HL-60 (cell line): ENCODE data around the gene NET1.

Source experiments
- DNase-seq, 2 experiments: peaks; one replicate each; pipeline ENCODE4 v3.0.0-alpha.2; 2010 to 2020; ENCODE audit warnings: low read depth in 1 of 2, low spot score in 1 of 2
- H3K27ac ChIP-seq: fragments of 250-450 bp; sonication (Bioruptor Pico); replicated peaks from 2 replicates; pipeline ENCODE4 v1.5.1; 2020; ENCODE audit warnings: mild to moderate bottlenecking, moderate library complexity
- H3K27me3 ChIP-seq: fragments of 250-450 bp; sonication (Bioruptor Pico); 2 replicates; pipeline ENCODE4 v1.5.1; 2021; ENCODE audit warnings: mild to moderate bottlenecking, moderate library complexity; ENCODE audit not compliant: insufficient read depth, poor library complexity, severe bottlenecking
- H3K4me3 ChIP-seq: replicated peaks from 2 replicates; pipeline ENCODE4 v1.5.1; 2011; ENCODE audit warnings: mild to moderate bottlenecking, control low read depth, low read length; ENCODE audit not compliant: insufficient read depth
- GABPA ChIP-seq: IDR thresholded peaks from 2 replicates; pipeline ENCODE4 v1.6.1; 2012; ENCODE audit warnings: low read depth
- POLR2AphosphoS5 ChIP-seq: IDR thresholded peaks from 2 replicates; pipeline ENCODE4 v1.6.1; 2012; ENCODE audit warnings: low read depth
- SPI1 ChIP-seq: IDR thresholded peaks from 2 replicates; pipeline ENCODE4 v1.6.1; 2012; ENCODE audit warnings: low read depth, mild to moderate bottlenecking, borderline replicate concordance
- TF ChIP-seq, protein P1 (sequence below): IDR thresholded peaks from 2 replicates; pipeline ENCODE4 v1.6.1; 2012; ENCODE audit warnings: low read depth; ENCODE audit not compliant: insufficient replicate concordance
- TF ChIP-seq, protein P2 (sequence below): IDR thresholded peaks from one replicate; pipeline ENCODE4 v1.5.1; 2011; ENCODE audit warnings: low read length, control low read depth, inconsistent platforms; ENCODE audit not compliant: insufficient read depth

The NET1 gene

DNA sequence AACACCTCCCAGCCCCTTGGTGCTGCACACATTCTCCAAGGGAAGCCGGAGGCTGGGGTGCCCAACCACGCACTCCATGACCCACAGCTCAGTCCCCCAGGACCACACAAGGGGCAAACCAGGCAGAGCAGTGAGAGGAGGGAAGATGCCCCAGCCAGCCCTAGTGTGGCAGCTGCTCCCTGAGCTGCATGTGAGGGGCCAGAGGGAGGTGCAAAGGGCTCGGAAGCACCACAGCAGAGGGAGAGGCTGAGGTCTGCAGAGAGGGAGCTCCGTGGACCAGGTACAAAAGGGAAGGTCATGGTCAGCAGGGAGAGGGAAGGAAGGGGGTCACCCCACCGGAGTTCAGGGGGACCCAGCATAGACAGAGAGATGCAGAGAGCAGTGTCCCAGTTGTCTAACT, 88.6 kb downstream of the NET1 start:
- no peaks in the 10 kb centered on the region for H3K27me3 ChIP-seq

DNA sequence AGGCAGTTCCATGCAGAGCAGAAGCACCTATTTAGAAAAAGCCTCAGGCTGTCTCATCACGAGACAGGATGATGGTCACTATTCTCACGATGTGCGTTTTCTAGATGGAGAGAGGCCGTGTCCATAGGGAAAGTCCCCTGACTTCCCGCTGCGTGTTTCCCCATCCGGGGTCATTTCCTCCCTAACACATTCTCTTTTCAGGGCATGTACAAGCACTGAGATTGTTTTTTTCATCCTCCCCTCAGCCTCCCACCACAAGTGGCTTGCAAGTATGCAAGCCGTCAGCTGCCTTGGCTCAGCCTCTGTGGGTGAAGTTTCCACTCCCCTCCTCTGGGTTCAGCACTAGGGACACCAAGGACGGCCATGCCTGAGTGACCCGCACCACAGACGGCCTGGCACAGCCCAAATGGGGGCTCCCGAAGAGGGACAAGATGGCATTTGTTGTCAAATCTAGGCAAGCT, 89.7 kb downstream of the NET1 start:
- H3K4me3 ChIP-seq: no peak overlapping the region
- no peak overlapping the region for H3K27ac ChIP-seq
- no peaks in the 10 kb centered on the region for H3K27me3 ChIP-seq
- no peak for DNase-seq
- TF ChIP-seq, protein P1, sequence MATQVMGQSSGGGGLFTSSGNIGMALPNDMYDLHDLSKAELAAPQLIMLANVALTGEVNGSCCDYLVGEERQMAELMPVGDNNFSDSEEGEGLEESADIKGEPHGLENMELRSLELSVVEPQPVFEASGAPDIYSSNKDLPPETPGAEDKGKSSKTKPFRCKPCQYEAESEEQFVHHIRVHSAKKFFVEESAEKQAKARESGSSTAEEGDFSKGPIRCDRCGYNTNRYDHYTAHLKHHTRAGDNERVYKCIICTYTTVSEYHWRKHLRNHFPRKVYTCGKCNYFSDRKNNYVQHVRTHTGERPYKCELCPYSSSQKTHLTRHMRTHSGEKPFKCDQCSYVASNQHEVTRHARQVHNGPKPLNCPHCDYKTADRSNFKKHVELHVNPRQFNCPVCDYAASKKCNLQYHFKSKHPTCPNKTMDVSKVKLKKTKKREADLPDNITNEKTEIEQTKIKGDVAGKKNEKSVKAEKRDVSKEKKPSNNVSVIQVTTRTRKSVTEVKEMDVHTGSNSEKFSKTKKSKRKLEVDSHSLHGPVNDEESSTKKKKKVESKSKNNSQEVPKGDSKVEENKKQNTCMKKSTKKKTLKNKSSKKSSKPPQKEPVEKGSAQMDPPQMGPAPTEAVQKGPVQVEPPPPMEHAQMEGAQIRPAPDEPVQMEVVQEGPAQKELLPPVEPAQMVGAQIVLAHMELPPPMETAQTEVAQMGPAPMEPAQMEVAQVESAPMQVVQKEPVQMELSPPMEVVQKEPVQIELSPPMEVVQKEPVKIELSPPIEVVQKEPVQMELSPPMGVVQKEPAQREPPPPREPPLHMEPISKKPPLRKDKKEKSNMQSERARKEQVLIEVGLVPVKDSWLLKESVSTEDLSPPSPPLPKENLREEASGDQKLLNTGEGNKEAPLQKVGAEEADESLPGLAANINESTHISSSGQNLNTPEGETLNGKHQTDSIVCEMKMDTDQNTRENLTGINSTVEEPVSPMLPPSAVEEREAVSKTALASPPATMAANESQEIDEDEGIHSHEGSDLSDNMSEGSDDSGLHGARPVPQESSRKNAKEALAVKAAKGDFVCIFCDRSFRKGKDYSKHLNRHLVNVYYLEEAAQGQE: no peak
- TF ChIP-seq, protein P2, sequence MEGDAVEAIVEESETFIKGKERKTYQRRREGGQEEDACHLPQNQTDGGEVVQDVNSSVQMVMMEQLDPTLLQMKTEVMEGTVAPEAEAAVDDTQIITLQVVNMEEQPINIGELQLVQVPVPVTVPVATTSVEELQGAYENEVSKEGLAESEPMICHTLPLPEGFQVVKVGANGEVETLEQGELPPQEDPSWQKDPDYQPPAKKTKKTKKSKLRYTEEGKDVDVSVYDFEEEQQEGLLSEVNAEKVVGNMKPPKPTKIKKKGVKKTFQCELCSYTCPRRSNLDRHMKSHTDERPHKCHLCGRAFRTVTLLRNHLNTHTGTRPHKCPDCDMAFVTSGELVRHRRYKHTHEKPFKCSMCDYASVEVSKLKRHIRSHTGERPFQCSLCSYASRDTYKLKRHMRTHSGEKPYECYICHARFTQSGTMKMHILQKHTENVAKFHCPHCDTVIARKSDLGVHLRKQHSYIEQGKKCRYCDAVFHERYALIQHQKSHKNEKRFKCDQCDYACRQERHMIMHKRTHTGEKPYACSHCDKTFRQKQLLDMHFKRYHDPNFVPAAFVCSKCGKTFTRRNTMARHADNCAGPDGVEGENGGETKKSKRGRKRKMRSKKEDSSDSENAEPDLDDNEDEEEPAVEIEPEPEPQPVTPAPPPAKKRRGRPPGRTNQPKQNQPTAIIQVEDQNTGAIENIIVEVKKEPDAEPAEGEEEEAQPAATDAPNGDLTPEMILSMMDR: no peak
- TF ChIP-seq POLR2AphosphoS5 (no peak), GABPA (no peak), SPI1 (no peak)

More for the DNA sequence above, 88.6 kb downstream of the NET1 start:
- TF ChIP-seq, protein P2: no peak
- TF ChIP-seq, protein P1: no peak
- TF ChIP-seq SPI1: no peak
- TF ChIP-seq POLR2AphosphoS5: no peak
- no peak for TF ChIP-seq GABPA
- H3K4me3 ChIP-seq: no peak overlapping the region
- no peak overlapping the region for H3K27ac ChIP-seq
- no peak for DNase-seq

DNA sequence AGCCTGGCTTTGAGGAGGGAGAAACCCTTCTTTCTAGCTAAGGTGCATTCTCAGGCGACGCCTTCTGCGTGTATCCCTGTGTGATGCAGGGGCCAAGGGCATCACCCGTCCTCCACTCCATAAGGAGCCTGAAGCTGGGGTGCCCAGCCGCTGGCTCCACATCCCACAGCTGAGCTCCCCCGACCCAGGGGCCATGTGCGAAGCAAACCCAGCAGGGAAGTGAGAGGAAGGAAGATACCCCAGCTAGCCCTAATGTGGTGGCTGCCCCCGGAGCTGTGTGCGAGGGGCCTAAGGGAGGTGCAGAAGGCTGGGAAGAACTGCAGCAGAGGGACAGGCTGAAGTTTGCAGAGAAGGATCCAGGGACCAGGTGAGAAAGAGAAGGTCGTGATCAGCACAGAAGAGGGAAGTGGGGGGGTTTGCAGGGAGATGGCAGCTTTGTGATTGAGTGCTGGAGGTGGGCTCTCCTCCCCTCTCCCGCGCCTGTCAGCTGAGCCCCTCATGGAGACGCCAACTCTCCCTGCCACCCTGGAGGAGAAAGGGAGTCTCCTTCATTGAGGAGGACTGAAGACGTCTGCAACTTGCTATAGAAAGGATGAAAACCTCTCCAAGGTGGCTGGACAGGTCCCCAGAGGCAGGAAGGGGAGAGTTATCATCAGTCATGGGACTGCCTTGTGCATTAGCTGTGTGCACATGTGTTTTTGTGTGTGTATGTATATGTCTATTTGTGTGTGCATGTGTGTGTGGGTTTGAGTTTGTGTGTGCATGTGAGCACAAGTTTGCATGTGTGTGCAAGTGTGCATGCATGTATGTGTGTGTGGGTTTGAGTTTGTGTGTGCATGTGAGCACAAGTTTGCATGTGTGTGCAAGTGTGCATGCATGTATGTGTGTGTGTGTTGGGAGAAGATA, 90.5 kb downstream of the NET1 start:
- TF ChIP-seq, protein P2: no peak
- TF ChIP-seq, protein P1: no peak
- TF ChIP-seq SPI1 (no peak), POLR2AphosphoS5 (no peak), GABPA (no peak)
- Histone ChIP-seq H3K4me3 (no peak overlapping the region), H3K27ac (no peak overlapping the region), H3K27me3 (no peaks in the 10 kb centered on the region)
- no peak for DNase-seq
